DND-41 (cell line): ENCODE data around the gene FAM76B.
"Not testable (repeated sequence)": the region's sequence is repeated elsewhere in the genome, so short reads cannot be mapped to it uniquely, and the experiment has no call there.

Experiments
- ATAC-seq: fragments of 200-7000 bp; cut with Tn5 transposase; 3 replicates; pipeline ENCODE4 v1.9.1; 2021; ENCODE audit warnings: low read depth; ENCODE audit not compliant: insufficient read depth
- DNase-seq: peaks from one replicate; pipeline ENCODE4 v3.0.0-alpha.2; 2020
- H2AFZ ChIP-seq: 2 replicates; pipeline ENCODE4 v1.6.0; 2012; ENCODE audit warnings: low read depth, low read length
- H3K27ac ChIP-seq: 2 replicates; pipeline ENCODE4 v1.5.1; 2012; ENCODE audit warnings: low read length, inconsistent platforms
- H3K27me3 ChIP-seq: fragments of 200-600 bp; sonication (generic); 2 replicates; pipeline ENCODE4 v1.6.0; 2012; ENCODE audit warnings: low read length, mild to moderate bottlenecking, inconsistent platforms; ENCODE audit not compliant: insufficient read depth, poor library complexity
- H3K36me3 ChIP-seq: 2 replicates; pipeline ENCODE4 v1.5.1; 2012; ENCODE audit warnings: low read length, inconsistent platforms; ENCODE audit not compliant: insufficient read depth
- H3K4me1 ChIP-seq: 2 replicates; pipeline ENCODE4 v1.5.1; 2012; ENCODE audit warnings: mild to moderate bottlenecking, low read length; ENCODE audit not compliant: insufficient read depth
- H3K4me2 ChIP-seq: 2 replicates; pipeline ENCODE4 v1.6.0; 2012; ENCODE audit warnings: mild to moderate bottlenecking, moderate library complexity, low read length, inconsistent platforms; ENCODE audit not compliant: insufficient read depth
- H3K4me3 ChIP-seq, 2 experiments: fragments of 200-600 bp in 1 of 2; shearing (Covaris generic) in 1 of 2; 2 replicates each; pipeline ENCODE4 v1.5.1; 2012 to 2016; ENCODE audit warnings: inconsistent platforms in 2 of 2, low read length in 2 of 2, mild to moderate bottlenecking in 2 of 2, low read depth in 1 of 2, moderate library complexity in 1 of 2
- H3K79me2 ChIP-seq: 2 replicates; pipeline ENCODE4 v1.6.0; 2012; ENCODE audit warnings: low read length, inconsistent platforms; ENCODE audit not compliant: insufficient read depth
- H3K9ac ChIP-seq: 2 replicates; pipeline ENCODE4 v1.6.0; 2012; ENCODE audit warnings: low read depth, mild to moderate bottlenecking, inconsistent platforms, low read length, moderate library complexity
- H3K9me3 ChIP-seq: 2 replicates; pipeline ENCODE4 v1.5.1; 2012; ENCODE audit warnings: low read length, moderate library complexity, mild to moderate bottlenecking, inconsistent platforms; ENCODE audit not compliant: insufficient read depth, severe bottlenecking
- H4K20me1 ChIP-seq: 2 replicates; pipeline ENCODE4 v1.6.0; 2012; ENCODE audit warnings: low read length; ENCODE audit not compliant: insufficient read depth
- CTCF ChIP-seq: IDR thresholded peaks from 2 replicates; pipeline ENCODE4 v1.5.1; 2012; ENCODE audit warnings: borderline replicate concordance, low read length, moderate library complexity, mild to moderate bottlenecking; ENCODE audit not compliant: poor library complexity, severe bottlenecking; ENCODE audit errors: extremely low read depth
- EZH2 ChIP-seq: IDR thresholded peaks from 3 replicates; pipeline ENCODE4 v1.6.1; 2012; ENCODE audit warnings: borderline replicate concordance, low read depth, mild to moderate bottlenecking, moderate library complexity, low read length, inconsistent platforms; ENCODE audit not compliant: severe bottlenecking

The FAM76B gene

GRCh38 chr11:95829580-95830259, 40.1 kb upstream of the FAM76B start:
- H4K20me1 ChIP-seq: no peaks in the 10 kb centered on the region; the same call in 1 of the 2 replicates
- no peak overlapping the region for H2AFZ ChIP-seq
- H3K4me3 ChIP-seq: no peak overlapping the region
- H3K36me3 ChIP-seq: peaks cover 85% of the 10 kb centered on the region
- H3K27ac ChIP-seq: no peak overlapping the region
- no peak overlapping the region for H3K9ac ChIP-seq
- no peaks in the 10 kb centered on the region for H3K9me3 ChIP-seq
- H3K27me3 ChIP-seq: no peaks in the 10 kb centered on the region
- H3K4me2 ChIP-seq: no peak overlapping the region
- no peaks in the 10 kb centered on the region for H3K4me1 ChIP-seq
- ATAC-seq: no peak
- no peak for DNase-seq
- TF ChIP-seq CTCF: no peak
- no peak for TF ChIP-seq EZH2
- no peaks in the 10 kb centered on the region for H3K79me2 ChIP-seq

GRCh38 chr11:95827696-95828095, 38.1 kb upstream of the FAM76B start:
- peaks cover 82% of the 10 kb centered on the region for H3K36me3 ChIP-seq
- no peak overlapping the region for H3K4me2 ChIP-seq
- H2AFZ ChIP-seq: no peak overlapping the region
- no peaks in the 10 kb centered on the region for H3K4me1 ChIP-seq
- ATAC-seq (no peak), DNase-seq (no peak)
- TF ChIP-seq EZH2: no peak
- H3K9me3 ChIP-seq: no peaks in the 10 kb centered on the region
- H3K4me3 ChIP-seq: no peak overlapping the region
- H3K27me3 ChIP-seq: no peaks in the 10 kb centered on the region
- no peaks in the 10 kb centered on the region for H4K20me1 ChIP-seq
- no peak overlapping the region for H3K27ac ChIP-seq
- H3K9ac ChIP-seq: no peak overlapping the region
- no peaks in the 10 kb centered on the region for H3K79me2 ChIP-seq

GRCh38 chr11:95821640-95822039, 32.1 kb upstream of the FAM76B start:
- no peaks in the 10 kb centered on the region for H3K27me3 ChIP-seq
- TF ChIP-seq EZH2: no peak
- no peak for TF ChIP-seq CTCF
- no peak for DNase-seq

GRCh38 chr11:95816037-95816436, 26.5 kb upstream of the FAM76B start:
- no peaks in the 10 kb centered on the region for H4K20me1 ChIP-seq
- H3K9ac ChIP-seq: no peak overlapping the region
- H3K4me1 ChIP-seq: no peaks in the 10 kb centered on the region
- no peak overlapping the region for H2AFZ ChIP-seq
- H3K36me3 ChIP-seq: peaks cover 70% of the 10 kb centered on the region
- H3K79me2 ChIP-seq: 0 out of 2 replicates have a peak, but pooled peaks cover 2% of the 10 kb centered on the region
- no peaks in the 10 kb centered on the region for H3K9me3 ChIP-seq
- TF ChIP-seq CTCF (no peak), EZH2 (no peak)
- no peak overlapping the region for H3K27ac ChIP-seq
- no peak overlapping the region for H3K4me3 ChIP-seq
- DNase-seq (no peak), ATAC-seq (no peak)
- H3K4me2 ChIP-seq: no peak overlapping the region
- no peaks in the 10 kb centered on the region for H3K27me3 ChIP-seq

More at GRCh38 chr11:95821640-95822039, 32.1 kb upstream of the FAM76B start:
- Histone ChIP-seq H2AFZ (no peak overlapping the region), H3K79me2 (no peaks in the 10 kb centered on the region), H4K20me1 (no peaks in the 10 kb centered on the region), H3K9me3 (no peaks in the 10 kb centered on the region), H3K9ac (no peak overlapping the region), H3K4me1 (no peaks in the 10 kb centered on the region), H3K36me3 (peaks cover 85% of the 10 kb centered on the region), H3K27ac (no peak overlapping the region), H3K4me3 (no peak overlapping the region), H3K4me2 (no peak overlapping the region)
- ATAC-seq: no peak

- H3K9me3 ChIP-seq, H3K27ac ChIP-seq, H2AFZ ChIP-seq, DNase-seq, H3K4me3 ChIP-seq, H3K4me1 ChIP-seq, H3K9ac ChIP-seq, H3K79me2 ChIP-seq, H4K20me1 ChIP-seq, H3K4me2 ChIP-seq, ATAC-seq, H3K27me3 ChIP-seq: not testable (repeated sequence)
- peaks cover 39% of the 10 kb centered on the region for H3K36me3 ChIP-seq
Observed at GRCh38 chr11:95811052-95811451, 21.5 kb upstream of the FAM76B start.

GRCh38 chr11:95806464-95806863, 16.9 kb upstream of the FAM76B start:
- not testable (repeated sequence) for H2AFZ ChIP-seq, H3K27ac ChIP-seq, H3K4me3 ChIP-seq, DNase-seq, ATAC-seq, H3K79me2 ChIP-seq, H3K9ac ChIP-seq, H3K9me3 ChIP-seq, H3K27me3 ChIP-seq, H3K4me1 ChIP-seq, H3K4me2 ChIP-seq, H4K20me1 ChIP-seq
- H3K36me3 ChIP-seq: peaks cover 46% of the 10 kb centered on the region
